HEK293T (cell line): Measurements from ENCODE around the gene DRAM1.

Experiments
- BHLHE40 ChIP-seq: fragments of 450-650 bp; IDR thresholded peaks from 2 replicates; pipeline ENCODE4 v1.6.1; 2016; ENCODE audit warnings: mild to moderate bottlenecking, moderate library complexity, borderline replicate concordance
- SUZ12 ChIP-seq: fragments of 450-650 bp; IDR thresholded peaks from 2 replicates; pipeline ENCODE4 v1.6.1; 2016; ENCODE audit warnings: mild to moderate bottlenecking

GRCh38 chr12:101884174-101884573 is 6.8 kb downstream of the DRAM1 start:
- TF ChIP-seq SUZ12 (no peak), BHLHE40 (no peak)
